Hematopoietic multipotent progenitor cell treated with erythropoietin and hydrocortisone succinate and interleukin-3 and kit ligand, for 6 days (in vitro differentiated cells): Measurements from ENCODE around the gene HS2ST1.
"Not testable (repeated sequence)": the region's sequence is repeated elsewhere in the genome, so short reads cannot be mapped to it uniquely, and the experiment has no call there.

ENCODE experiments used
- DNase-seq: peaks from one replicate; pipeline ENCODE4 v3.0.0-alpha.2; 2015

HS2ST1 gene

DNA sequence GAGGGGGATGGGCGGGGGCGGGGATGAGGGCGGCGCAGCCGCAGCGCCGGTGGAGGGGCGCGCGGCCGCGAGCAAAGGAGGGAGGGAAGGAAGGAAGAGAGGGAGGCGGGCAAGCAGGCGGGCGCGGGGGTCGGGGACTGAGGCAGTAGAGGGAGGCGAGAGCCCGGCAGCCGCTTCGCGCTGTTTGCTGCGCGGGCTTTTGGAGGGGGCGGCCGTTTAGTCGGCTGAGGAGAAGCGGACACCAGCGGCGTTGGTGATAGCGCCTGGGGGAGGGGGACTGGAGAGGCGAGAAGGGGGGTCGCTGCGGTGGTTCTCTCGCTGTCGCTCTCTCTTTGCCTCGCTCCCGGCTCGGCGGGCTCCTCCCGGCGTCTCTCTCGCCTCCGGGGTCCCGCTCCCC lies at the start of gene HS2ST1:
TSS of gene HS2ST1 (plus strand) at position 35 of the 397 bp plus-strand sequence.
- DNase-seq = no peak

DNA sequence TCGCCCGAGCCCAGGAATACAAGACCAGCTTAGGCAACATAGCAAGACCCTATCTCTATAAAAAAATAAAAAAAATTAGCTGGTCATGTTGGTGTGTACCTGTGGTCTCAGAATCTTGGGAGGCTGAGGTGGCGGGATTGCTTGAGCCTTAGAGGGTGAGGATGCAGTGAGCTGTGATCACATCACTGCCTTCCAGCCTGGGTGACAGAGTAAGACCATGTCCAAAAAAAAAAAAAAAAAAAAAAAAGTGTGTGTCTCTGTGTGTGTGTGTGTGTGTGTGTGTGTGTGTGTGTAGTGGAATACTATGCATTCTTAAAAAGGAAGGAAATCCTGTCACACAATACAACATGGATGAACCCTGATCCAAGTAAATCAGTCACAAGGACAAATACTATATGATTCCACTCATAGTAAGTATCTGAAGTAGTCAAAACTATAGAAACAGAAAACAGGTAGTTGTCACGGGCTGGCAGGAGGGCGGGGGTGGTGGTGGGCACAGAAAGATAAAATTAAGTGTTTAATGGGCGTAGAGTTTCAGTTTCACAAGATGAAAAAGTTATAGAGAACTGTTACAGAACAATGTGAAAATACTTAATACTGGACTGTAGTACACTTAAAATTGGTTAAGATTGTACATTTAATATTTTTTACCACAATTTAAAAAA lies 48.3 kb upstream of the HS2ST1 start:
- DNase-seq = no peak

DNA sequence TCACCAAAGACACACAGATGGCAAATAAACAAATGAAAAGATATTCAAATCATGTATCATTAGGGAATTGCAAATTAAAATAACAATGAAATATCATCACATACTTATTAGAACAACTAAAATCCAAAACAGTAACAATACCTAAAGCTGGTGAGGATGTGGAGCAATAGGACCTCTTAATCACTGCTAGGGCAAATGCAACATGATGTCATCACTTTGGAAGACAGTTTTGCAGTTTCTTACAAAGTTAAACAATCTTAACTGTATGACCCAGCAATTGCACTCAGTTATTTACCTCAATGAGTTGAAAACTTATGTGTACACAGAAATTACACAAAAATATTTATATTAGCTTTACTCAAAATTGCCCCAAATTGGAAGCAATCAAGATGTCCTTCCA lies 47.8 kb upstream of the HS2ST1 start:
- DNase-seq = no peak

DNA sequence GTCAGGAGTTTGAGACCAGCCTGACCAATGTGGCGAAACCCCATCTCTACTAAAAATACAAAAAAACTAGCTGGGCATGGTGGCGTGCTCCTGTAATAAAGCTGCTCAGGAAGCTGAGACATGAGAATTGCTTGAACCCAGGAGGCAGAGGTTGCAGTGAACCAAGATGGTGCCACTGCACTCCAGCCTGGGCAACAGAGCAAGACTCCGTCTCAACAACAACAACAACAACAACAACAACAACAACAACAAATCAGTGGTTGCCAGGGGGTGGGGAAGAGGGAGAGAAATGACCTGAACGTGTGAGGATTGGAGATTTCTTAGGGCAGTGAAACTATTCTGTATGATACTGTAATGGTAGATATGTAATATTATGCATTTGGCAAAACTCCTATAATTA lies 47.2 kb upstream of the HS2ST1 start:
- DNase-seq = not testable (repeated sequence)

DNA sequence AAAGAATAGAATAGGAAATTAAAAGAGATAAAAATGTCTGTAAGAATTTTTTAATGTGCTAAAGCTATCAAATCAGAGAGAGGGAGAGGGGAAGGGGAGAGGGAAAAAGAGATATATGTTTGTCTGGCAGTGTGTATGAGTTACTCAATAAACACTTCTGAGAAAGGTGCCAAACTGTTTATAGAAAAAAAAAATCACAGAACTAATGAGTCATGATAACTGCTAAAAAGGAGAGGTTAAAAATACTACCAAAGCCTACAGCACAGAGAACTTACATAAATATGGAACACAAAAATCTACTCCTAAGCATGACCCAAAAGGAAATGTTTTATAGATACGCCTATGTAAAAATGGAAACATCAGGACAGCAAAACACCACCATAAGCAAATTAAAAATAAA lies 46.0 kb upstream of the HS2ST1 start:
- DNase-seq = no peak

DNA sequence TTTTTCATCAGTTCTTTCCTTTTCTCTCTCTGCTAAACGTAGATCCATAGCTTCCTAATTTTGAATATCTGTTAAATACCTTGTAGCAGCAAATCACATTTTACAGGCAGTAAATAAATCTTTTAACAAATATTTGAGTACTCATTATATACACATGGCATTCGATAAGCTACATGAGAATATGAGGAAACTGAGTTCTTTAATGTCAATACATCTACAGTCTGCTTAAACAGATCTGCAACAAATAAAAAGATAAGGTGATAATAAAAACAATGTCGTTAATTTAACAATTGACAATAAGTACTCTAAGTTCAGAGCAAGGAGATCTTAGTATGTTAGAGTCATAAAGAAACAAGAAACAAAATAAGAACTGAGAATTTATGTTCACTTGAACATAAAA lies 43.4 kb upstream of the HS2ST1 start:
- no peak for DNase-seq

DNA sequence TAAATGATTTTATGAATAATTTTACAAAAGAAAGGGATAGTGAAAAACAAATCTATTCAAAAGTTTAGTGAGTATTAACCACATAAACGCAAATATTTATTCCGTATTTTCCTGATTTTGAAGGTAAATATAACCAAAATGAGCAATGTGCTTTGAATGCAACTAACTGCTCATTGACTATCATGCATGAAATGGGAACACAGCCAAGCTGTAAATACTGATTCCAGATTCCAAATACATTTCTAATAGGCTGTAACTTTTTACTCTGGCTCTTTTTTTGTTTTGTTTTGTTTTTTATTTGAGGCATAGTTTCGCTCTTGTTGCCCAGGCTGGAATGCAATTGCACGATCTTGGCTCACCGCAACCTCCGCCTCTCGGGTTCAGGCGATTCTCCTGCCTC lies 42.3 kb upstream of the HS2ST1 start:
- DNase-seq = no peak

DNA sequence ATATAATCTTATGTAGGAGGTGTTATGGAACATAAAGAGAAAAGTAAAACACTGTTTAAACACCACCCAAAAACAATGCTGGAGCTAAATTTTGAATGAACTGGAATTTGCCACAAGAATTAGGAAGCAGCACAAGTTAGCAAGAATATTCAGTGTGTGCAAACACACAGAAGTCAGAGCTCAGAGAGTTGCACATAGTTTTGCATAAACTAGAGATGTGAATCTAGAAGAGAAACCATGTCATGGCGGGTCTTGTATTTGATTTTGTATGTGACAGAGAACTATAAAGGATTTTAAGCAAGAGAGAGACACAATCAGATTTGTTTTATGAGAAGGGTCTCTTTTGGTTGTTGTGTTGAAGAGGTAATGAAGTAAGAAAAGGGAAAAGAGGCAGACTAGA lies 38.7 kb upstream of the HS2ST1 start:
- no peak for DNase-seq

DNA sequence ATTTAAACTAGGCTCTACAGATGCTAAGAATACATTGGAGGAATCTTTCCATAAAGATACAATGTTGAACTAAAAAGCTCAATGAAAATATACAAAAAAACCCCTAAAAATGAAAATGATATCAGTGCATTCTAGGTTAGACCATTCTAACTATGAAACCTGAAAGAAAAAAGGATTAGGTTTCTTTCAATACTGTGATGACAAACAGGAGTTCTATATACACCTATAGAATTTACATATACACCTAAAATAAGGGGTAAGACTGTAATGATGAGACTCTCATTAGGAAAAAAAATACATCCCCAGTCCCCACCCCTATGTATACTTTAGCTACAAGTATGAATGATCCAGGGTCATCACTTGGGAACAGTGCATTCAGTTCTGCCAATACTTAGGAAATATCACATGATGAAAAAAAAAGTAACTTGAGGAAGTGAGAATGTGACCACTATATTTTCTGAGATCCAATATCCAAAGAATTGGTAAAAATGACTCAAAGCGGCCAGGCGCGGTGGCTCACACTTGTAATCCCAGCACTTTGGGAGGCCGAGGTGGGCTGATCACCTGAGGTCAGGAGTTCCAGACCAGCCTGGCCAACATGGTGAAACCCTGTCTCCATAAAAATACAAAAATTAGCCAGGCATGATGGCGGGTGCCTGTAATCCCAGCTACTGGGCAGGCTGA lies 26.8 kb upstream of the HS2ST1 start:
- no peak for DNase-seq

DNA sequence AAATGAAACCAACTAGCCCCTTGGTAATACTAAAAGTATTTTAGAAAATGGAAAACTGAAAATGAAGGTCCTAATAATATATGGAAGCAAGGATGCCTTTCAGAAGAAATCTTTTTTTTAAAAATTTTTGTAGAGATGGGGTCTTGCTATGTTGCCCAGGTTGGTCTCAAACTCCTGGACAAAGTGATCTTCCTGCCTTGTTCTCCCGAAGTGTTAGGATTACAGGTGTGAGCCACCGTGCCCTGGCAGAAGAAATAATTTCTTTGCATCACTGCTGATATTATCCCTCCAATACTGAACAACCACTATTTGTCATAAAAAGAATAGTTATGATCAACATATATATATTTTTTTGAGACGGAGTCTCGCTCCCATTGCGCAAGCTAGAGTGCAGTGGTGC lies 26.1 kb upstream of the HS2ST1 start:
- no peak for DNase-seq

DNA sequence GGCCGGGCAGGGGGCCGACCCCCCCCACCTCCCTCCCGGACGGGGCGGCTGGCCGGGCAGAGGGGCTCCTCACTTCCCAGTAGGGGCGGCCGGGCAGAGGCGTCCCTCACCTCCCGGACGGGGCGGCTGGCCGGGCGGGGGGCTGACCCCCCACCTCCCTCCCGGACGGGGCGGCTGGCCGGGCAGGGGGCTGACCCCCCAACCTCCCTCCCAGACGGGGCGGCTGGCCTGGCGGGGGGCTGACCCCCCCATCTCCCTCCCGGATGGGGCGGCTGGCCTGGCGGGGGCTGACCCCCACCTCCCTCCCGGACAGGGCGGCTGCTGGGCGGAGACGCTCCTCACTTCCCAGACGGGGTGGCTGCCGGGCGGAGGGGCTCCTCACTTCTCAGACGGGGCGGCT lies 15.0 kb upstream of the HS2ST1 start:
- DNase-seq = not testable (repeated sequence)

DNA sequence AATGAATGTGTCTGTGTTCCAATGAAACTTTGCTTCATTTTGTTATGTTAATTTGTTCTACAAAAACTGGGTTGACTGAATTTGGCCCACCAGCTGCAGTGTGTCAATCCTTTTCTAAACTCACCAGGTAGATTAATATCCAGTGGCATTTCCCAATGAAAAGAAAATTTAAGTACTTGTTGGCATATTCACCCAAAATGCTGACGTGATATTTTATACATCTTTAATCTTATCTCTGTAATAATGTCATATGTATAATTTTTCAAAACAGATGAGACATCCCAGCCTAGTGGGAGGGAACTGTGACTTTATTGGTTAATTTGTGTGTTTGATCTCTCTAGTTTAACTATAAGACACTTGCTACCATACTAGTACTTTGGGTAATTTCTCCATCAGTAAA lies 8.6 kb upstream of the HS2ST1 start:
- DNase-seq = no peak

DNA sequence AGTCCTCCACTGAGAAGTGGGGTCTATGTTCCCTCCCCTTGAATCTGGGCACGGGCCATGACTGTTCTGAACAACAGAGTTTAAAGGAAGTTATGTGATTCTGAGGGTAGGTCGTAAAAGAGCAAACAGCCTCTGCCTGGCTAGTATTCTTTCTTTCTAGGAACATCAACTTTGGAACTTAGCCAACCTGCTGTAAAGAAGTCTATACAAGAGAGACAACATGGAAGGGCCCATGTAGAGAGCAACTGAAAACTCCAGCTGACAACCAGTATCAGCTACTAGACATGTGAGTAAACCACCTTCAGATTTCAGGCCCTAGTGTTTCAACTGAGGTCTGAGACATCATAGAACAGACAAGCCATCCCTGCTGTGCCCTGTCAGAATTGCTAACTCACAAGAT lies 8.0 kb upstream of the HS2ST1 start:
- peak; percentile 40 for DNase-seq

DNA sequence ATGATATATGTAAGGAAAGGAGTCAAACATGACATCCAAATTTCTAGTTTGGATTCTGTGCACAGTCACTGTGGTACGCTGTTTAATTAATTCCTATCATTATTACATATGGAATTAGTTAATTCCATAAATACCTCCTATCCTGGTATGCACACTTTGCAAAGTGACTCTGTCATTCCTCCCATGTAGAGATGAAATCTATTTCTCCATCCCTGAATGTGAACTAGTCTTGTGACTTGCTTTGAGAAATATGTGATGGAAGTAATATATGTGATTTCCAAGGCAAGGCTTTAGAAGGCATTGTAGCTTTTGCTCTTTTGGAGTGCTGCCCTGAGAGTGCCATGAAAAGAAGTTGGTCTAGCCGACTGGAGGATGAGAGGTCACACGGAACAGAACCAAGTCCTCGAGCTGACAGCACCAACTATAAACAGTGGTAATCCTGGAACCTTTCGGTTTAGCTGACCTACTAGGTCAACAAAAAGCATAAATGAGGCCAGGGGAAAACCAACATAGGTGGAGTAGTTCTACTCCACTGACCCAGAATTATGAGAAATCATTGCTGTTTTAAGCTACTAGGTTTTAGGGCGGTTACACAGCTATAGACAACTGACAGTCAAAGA lies 2.0 kb upstream of the HS2ST1 start:
- peak; percentile 13 for DNase-seq

DNA sequence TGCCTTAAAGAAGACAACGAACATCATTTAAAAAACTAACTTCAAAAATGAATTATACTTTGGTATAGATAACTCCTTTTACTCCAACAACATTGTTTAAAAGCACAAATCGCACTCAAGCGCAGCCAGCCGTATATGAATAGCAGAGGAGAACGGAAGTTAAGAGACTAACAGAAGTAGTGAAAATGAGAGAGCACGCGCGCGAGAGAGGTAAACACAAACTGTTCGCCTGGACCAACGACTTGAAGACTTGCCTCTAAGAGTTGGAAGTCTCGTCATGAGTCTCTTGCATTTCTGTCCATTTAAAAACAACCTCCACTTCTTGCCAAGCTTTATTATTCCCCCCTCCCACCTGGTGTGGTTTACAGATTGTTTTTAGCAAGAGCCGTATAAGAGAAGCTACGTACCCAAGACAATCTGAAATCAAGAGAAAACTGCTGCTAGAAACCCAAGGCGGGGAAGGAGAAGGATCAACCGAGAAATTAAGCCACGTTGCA lies 988 bp upstream of the HS2ST1 start:
- DNase-seq = peak; percentile 70

DNA sequence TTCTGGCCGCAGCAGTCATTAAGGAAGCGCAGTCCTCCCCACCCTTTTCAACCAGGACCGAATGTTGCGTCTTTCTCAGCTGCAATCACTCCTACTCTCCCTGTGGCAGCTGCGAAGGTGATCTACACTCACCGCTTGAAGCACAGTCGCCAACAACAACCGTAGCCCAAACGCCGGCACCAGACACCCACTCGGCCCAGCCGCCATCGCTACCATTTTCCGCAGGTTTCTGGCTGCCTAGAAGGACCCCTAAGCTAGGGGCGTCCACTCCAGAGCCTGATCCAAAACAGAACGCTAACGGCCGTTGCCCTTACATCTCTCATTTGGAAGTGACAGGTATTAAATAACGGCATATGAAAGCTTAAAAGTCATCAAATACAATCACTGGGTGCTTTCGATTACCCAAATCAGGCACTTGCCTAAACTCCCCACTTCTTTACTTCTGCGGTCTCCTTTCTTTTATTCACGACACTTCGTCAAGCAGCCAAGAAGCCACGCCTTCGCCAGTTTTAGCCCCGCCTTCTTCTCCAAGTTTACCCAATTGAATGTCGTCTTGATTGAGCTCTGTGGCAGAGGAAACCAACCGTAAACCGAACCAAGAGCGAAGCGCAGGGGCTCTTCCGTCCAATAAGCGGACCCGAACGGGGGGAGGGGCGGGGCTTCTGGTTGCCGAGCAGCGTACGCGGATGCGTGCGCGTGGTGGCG lies 387 bp upstream of the HS2ST1 start, which contains the start of gene SELENOF:
TSS of gene SELENOF (minus strand) at position 231 of the 705 bp plus-strand sequence. CDS start at position 216, 15 bp downstream.
- peak; percentile 100 for DNase-seq

DNA sequence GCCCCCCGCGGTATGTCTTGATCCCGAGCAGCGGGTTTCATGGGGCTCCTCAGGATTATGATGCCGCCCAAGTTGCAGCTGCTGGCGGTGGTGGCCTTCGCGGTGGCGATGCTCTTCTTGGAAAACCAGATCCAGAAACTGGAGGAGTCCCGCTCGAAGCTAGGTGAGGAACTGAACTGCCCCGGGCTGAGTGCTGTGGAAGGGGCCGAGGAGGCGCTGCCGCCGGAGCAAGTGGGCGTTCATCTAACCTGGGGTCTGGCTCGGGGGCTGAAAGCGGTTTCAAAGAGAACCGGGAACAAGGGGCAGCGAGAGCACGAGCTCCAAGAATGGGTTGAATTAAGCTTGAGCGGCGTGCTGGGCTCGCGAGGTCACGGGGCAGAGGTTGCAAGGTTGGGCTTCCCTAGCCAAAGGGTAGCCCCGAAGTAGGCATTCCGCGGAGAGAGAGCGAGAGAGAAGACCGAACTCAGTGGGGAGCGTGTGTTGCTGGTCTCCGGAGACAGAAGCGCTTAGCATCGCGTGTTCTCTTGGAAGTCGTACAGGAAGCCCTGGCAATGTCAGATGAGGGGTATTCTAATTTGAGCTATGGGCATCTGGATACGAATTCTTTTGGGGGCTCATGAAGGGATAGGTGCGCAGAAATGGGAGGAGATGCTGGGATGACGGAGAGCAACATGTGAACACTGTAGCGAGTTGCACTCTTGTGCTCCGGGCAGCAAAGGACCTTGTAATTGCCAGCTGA lies 732 bp downstream of the HS2ST1 start:
- peak; percentile 71 for DNase-seq

DNA sequence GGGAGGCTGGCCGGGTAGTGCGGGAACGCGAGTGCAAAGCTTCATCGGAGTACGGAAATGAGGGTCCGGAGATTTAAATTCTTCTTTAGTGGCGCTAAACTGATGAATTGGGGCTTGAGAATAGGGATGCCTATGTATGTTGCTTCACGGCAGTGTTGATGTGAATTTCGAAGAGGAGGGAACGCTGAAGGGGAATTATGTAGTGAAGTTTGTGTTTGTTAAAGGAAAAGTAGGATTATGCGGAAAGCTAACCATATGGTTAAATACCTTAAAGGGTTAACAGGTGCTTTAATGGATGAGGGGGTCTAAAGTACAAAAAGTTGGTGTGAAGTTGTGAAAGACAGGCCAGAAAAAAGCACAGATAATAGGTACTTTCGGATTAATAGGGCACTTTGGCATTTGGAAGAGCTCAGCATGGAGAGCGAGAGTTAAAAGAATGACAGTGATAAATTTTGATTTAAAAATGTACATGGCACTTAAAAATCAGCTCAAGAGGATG lies 1.4 kb downstream of the HS2ST1 start:
- DNase-seq = no peak

DNA sequence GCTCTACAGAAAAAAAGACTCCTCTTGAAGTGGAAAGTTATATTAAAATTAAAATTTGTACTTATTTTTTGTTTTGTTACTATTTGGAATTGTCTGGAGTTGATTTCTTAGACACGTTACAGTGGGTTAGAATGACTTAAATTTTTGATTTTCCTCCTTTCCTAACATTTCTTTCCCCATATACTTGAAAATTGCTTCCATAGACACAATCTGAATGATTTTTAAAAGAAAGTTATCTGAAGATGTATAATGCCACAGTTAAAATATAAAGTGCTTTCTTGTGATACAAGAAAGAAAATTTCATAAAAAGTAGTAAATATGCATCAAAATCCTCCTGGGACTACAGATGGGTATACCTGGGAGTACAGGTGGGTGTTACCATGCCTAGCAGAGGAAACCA lies 2.3 kb downstream of the HS2ST1 start:
- no peak for DNase-seq

DNA sequence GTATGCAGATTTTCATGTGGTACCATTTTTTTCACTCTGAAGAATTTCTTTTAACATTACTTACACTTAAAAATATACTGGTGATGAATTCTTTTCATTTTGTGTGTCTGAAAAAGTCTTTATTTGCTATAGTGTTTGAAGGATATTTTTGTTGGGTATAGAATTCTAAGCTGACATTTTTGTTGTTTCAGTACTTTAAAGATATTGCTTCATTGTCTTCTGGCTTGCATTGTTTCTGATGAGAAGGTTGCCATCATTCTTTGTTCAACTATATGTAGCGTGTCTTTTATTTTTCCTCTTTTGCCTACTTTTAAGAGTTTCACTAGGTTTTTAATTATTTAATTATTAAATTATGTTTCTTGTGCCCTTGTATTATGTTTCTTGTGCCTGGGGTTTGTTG lies 8.0 kb downstream of the HS2ST1 start:
- DNase-seq = no peak

DNA sequence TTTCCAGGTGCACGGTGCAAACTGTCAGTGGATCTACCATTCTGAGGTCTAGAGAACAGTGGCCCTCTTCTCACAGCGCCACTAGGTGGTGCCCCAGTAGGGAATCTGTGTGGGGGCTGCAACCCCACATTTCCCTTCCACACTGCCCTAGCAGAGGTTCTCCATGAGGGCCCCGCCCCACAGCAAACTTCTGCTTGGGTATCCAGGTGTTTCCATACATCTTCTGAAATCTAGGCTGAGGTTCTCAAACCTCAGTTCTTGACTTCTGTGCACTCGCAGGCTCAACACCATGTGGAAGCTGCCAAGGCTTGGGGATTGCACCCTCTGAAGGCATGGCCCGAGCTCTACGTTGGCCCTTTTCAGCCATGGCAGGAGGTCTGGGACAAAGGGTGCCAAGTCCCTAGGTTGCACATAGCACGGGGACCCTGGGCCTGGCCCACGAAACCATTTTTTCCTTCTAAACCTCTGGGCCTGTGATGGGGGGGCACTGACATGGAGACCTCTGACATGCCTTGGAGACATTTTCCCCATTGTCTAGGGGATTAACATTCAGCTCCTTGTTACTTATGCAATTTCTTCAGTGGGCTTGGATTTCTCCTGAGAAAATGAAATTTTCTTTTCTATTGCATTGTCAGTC lies 10.0 kb downstream of the HS2ST1 start:
- DNase-seq = no peak

DNA sequence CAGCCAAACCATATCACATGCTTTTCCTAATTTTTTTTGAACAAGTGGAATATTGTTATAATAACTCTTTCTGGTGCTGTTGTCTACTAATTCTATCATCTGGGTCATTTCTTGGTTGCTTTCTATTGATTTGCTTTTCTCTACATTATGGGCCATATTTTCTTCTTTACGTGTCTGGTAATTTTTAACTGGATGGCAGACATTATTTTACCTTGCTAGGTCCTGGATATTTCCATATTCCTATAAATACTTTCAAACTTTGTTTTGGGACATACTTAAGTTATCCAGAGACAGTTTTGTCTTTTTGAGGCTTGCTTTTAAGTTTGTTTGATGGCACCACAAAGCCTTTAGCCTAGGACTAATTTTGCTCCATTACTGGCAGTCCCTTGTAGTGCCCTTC lies 11.3 kb downstream of the HS2ST1 start:
- no peak for DNase-seq
